Adipocyte (in vitro differentiated cells): Measurements from ENCODE around the gene PLA2G2E.
"Not testable (repeated sequence)": the region's sequence is repeated elsewhere in the genome, so short reads cannot be mapped to it uniquely, and the experiment has no call there.

Experiments
- DNase-seq: peaks from one replicate; pipeline ENCODE4 v3.0.0-alpha.2; 2015; ENCODE audit warnings: low read depth
- H3K27me3 ChIP-seq: replicated peaks from 2 replicates; pipeline ENCODE4 v1.7.0; 2013; ENCODE audit warnings: mild to moderate bottlenecking, low read length, moderate library complexity; ENCODE audit not compliant: control insufficient read depth, insufficient read depth
- H3K36me3 ChIP-seq: 2 replicates; pipeline ENCODE4 v1.7.0; 2013; ENCODE audit warnings: low read length, mild to moderate bottlenecking, moderate library complexity; ENCODE audit not compliant: control insufficient read depth, insufficient read depth, severe bottlenecking
- H3K4me1 ChIP-seq: 2 replicates; pipeline ENCODE4 v1.7.0; 2013; ENCODE audit warnings: mild to moderate bottlenecking, low read length, moderate library complexity; ENCODE audit not compliant: control insufficient read depth, insufficient read depth
- H3K4me3 ChIP-seq: 2 replicates; pipeline ENCODE4 v1.7.0; 2013; ENCODE audit warnings: mild to moderate bottlenecking, low read length, moderate library complexity
- H3K9ac ChIP-seq: 2 replicates; pipeline ENCODE4 v1.7.0; 2013; ENCODE audit warnings: mild to moderate bottlenecking, low read length, moderate library complexity
- H3K9me3 ChIP-seq: 2 replicates; pipeline ENCODE4 v1.7.0; 2013; ENCODE audit warnings: mild to moderate bottlenecking, low read length, moderate library complexity; ENCODE audit not compliant: control insufficient read depth

The PLA2G2E gene

GRCh38 chr1:19946971-19947370, 23.6 kb upstream of the PLA2G2E start:
- DNase-seq: no peak
- Histone ChIP-seq H3K27me3 (no peaks in the 10 kb centered on the region), H3K9me3 (no peaks in the 10 kb centered on the region), H3K9ac (no peak overlapping the region), H3K4me1 (no peaks in the 10 kb centered on the region), H3K36me3 (no peaks in the 10 kb centered on the region), H3K4me3 (no peak overlapping the region)

DNA sequence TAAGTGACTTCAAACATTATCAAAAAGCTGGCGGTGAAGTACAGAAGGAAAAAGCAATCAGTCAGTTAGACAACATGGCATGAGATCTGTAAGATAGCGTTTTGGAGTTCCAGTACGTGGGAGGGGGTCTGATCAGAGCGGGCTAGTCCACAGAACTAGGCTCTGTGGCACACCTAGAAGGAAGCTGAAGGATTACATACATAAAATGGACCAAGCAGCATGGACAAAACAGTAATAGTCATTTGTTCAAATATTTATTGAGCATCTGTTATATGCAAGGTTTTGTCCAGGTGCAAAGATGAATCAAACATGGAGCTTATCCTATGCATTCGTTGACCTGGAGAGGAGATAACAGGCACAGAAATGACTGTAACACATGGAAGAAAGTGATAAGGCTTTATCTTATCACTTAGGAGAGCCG, 22.9 kb upstream of the PLA2G2E start:
- no peaks in the 10 kb centered on the region for H3K36me3 ChIP-seq
- DNase-seq: no peak
- H3K9ac ChIP-seq: no peak overlapping the region
- H3K4me3 ChIP-seq: no peak overlapping the region
- no peaks in the 10 kb centered on the region for H3K27me3 ChIP-seq
- no peaks in the 10 kb centered on the region for H3K4me1 ChIP-seq
- H3K9me3 ChIP-seq: no peaks in the 10 kb centered on the region

- no peaks in the 10 kb centered on the region for H3K9me3 ChIP-seq
- no peaks in the 10 kb centered on the region for H3K4me1 ChIP-seq
- DNase-seq: no peak
- no peak overlapping the region for H3K4me3 ChIP-seq
- no peaks in the 10 kb centered on the region for H3K27me3 ChIP-seq
- no peak overlapping the region for H3K9ac ChIP-seq
- H3K36me3 ChIP-seq: no peaks in the 10 kb centered on the region
These were observed 22.5 kb upstream of the PLA2G2E start for GRCh38 chr1:19945914-19946313.

GRCh38 chr1:19942657-19943056, 19.2 kb upstream of the PLA2G2E start:
- Histone ChIP-seq H3K9ac (no peak overlapping the region), H3K9me3 (no peaks in the 10 kb centered on the region), H3K36me3 (no peaks in the 10 kb centered on the region), H3K27me3 (no peaks in the 10 kb centered on the region), H3K4me3 (no peak overlapping the region), H3K4me1 (no peaks in the 10 kb centered on the region)
- no peak for DNase-seq

DNA sequence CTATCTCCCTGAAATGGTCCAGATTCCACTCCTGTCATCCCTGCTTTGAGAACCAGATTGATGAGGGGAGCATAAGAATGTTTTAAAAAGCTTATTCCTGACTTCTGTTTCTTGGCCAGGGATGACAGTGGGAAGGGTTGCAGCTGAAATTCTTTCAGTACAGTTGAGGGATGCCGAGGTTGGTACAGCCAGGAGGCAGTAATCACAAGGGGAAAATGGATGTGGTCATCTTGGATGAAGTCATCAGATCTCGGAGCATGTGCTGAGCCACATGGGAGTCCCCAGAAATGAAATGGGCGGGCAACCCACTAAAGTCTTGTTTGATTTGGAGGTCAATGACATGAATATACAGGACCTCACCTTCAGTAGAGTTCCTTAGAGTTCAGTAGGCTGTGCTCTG, 18.7 kb upstream of the PLA2G2E start:
- Histone ChIP-seq H3K9ac (no peak overlapping the region), H3K27me3 (no peaks in the 10 kb centered on the region), H3K4me1 (no peaks in the 10 kb centered on the region), H3K4me3 (no peak overlapping the region), H3K9me3 (no peaks in the 10 kb centered on the region), H3K36me3 (no peaks in the 10 kb centered on the region)
- DNase-seq: no peak

GRCh38 chr1:19941206-19941568, 17.8 kb upstream of the PLA2G2E start:
- no peaks in the 10 kb centered on the region for H3K27me3 ChIP-seq
- DNase-seq: no peak
- H3K4me1 ChIP-seq: no peaks in the 10 kb centered on the region
- no peaks in the 10 kb centered on the region for H3K36me3 ChIP-seq
- H3K9ac ChIP-seq: no peak overlapping the region
- H3K9me3 ChIP-seq: no peaks in the 10 kb centered on the region
- no peak overlapping the region for H3K4me3 ChIP-seq

DNA sequence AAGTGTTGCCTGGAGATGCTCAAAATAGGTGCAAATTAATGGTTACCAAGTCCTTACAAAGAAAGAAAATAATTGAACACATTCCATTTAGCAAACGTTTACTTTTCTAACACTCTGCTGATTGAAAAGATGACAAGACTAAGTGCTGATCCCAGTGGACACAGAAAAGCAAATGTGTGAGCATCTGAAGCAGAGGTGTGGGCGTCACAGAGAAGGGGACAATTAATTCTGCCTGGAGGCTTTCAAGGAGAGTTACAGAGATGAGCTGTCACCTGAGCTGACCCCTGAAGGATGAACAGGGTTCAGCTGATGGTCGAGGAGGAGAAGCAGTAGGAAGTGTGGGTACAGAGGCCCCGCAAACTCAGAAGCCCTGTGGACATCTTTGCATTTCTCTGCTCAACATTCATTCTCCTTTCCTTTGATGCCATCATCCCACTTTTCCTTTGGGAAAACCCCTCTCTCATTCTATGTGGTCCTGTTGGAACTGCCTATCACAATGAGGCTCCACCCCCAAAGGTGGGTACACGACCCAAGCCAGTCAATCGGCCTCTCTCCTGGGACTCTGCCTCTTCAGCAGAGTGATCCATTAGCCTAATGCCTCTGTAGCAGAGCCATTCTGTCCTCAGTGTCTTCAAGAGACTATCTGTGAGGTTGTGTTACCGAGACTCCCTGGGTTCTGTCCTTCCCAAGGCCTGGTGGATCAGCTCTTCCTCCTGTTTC, 17.2 kb upstream of the PLA2G2E start:
- Histone ChIP-seq H3K4me1 (no peaks in the 10 kb centered on the region), H3K36me3 (no peaks in the 10 kb centered on the region), H3K27me3 (no peaks in the 10 kb centered on the region), H3K4me3 (no peak overlapping the region), H3K9me3 (no peaks in the 10 kb centered on the region), H3K9ac (no peak overlapping the region)
- DNase-seq: no peak

DNA sequence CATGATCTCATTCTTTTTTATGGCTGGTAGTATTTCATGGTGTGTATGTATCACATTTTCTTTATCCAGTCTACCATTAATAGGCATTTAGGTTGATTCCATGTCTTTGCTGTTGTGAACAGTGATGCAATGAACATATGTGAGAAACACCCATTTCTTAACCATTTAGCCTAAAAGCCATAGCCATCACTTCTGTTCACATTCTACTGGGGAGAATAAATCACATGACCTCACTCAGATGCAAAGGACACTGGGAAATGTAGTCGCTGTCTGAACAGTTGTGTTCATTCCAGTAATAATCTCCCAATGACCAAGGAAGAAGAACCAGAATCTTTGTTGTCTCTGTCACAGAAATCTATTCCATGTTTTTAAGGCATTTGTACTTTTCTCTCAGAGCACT, 15.1 kb upstream of the PLA2G2E start:
- no peak for DNase-seq
- no peaks in the 10 kb centered on the region for H3K36me3 ChIP-seq
- H3K9me3 ChIP-seq: no peaks in the 10 kb centered on the region
- H3K4me3 ChIP-seq: no peak overlapping the region
- no peaks in the 10 kb centered on the region for H3K4me1 ChIP-seq
- H3K27me3 ChIP-seq: no peaks in the 10 kb centered on the region
- no peak overlapping the region for H3K9ac ChIP-seq

- Histone ChIP-seq H3K4me3 (no peak overlapping the region), H3K9me3 (peaks cover 19% of the 10 kb centered on the region), H3K4me1 (no peaks in the 10 kb centered on the region), H3K9ac (no peak overlapping the region), H3K36me3 (no peaks in the 10 kb centered on the region), H3K27me3 (no peaks in the 10 kb centered on the region)
- DNase-seq: no peak
These were observed 12.8 kb upstream of the PLA2G2E start for GRCh38 chr1:19936061-19936750.

GRCh38 chr1:19934336-19934735, 10.9 kb upstream of the PLA2G2E start:
- Histone ChIP-seq H3K4me3 (no peak overlapping the region), H3K9me3 (peaks cover 32% of the 10 kb centered on the region), H3K36me3 (no peaks in the 10 kb centered on the region), H3K27me3 (no peaks in the 10 kb centered on the region), H3K4me1 (no peaks in the 10 kb centered on the region), H3K9ac (no peak overlapping the region)
- DNase-seq: no peak

DNA sequence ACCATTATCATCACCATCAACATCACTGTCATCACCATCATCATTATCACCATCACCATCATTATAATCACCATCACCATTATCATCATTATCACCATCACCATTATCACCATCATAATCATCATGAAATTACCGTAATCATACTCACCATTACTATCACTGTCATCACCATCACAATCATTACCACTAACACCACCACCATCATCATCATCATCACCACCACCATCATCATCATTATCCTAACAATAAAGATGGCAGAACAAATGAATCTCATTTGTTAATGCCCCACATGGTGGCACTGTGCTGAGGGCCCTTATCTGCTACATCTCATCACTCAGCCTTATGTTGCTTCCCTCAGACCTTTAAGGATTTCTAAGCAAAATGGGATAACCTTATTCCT, 9.4 kb upstream of the PLA2G2E start:
- Histone ChIP-seq H3K36me3 (no peaks in the 10 kb centered on the region), H3K27me3 (no peaks in the 10 kb centered on the region), H3K4me1 (no peaks in the 10 kb centered on the region), H3K4me3 (no peak overlapping the region), H3K9me3 (peaks cover 32% of the 10 kb centered on the region), H3K9ac (no peak overlapping the region)
- DNase-seq: no peak

GRCh38 chr1:19927130-19927421, 3.7 kb upstream of the PLA2G2E start:
- not testable (repeated sequence) for DNase-seq, H3K9ac ChIP-seq, H3K4me3 ChIP-seq, H3K4me1 ChIP-seq, H3K36me3 ChIP-seq
- peaks cover 25% of the 10 kb centered on the region for H3K9me3 ChIP-seq
- H3K27me3 ChIP-seq: peaks cover 14% of the 10 kb centered on the region
